ENCODE results near the gene JUND. TPM values are rescaled to one million over a fixed set of nuclear protein-coding genes. Genes with fewer than 3 reads are reported as not detected.
A peak's percentile ranks its signal among the peaks of the same experiment; 100 is the strongest.

Gene JUND
- total and polyA plus RNA-seq, 2 experiments from 2014 or later: 40.0 to 181 TPM

DNA sequence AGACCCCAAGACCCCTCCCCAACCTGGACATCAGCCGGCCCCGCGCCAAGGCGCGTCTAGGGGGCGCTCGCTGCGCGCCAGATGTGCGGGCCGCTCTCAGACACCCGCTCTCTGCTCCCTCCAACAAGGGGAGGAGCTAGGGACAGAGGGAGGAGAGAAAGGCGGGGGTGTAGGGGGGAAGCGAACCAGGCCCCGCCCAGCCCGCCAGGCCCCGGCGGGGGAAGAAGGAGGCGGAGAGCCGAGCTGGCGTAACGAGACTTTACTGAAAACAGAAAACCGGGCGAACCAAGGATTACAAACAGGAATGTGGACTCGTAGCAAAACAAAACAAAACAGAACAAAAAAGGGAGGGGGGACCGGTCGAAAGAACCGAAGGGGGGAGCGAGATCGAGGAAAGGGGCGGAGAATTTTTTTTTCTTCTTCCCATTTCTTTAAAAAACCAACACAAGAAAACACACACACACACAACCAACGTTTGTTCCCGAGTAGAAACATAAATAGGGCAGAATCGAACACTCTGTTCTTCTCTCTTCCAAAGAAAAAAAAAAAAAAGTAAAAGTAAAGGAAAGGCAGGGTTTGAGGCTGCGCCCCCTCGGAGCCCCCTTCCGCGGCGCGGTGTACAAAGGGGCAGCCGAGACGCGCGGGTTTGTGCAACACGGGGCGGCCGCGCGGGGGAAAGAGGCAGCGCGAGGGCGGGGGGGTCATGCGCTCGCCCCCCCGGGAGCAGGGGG lies 1.7 kb downstream of the JUND start:
- Mint-ChIP-seq H3K4me1 (peaks cover 19% of the 10 kb centered on the region; the same call in 2 of the 3 replicates), H3K27me3 (ENCODE audit: insufficient read depth, low read depth, poor library complexity) (peaks cover 28% of the 10 kb centered on the region), H3K9me3 (no peaks in the 10 kb centered on the region), H3K36me3 (ENCODE audit: low read depth) (peaks cover 27% of the 10 kb centered on the region), H3K4me3 (peak overlapping the region; percentile 93), H3K27ac (peak overlapping the region; percentile 96)
- peak; percentile 97 for DNase-seq (ENCODE audit: low spot score)
- no peak for TF ChIP-seq ZNF114 (CRISPR knock-in tag; IDR thresholded peaks at IDR 0.05)
- peak; percentile 77 for TF ChIP-seq POLR2AphosphoS5 (IDR thresholded peaks at IDR 0.05; ENCODE audit: low read depth)
- no peak for TF ChIP-seq NANOG (IDR thresholded peaks at IDR 0.05; ENCODE audit: borderline replicate concordance)
- TF ChIP-seq, protein P1, sequence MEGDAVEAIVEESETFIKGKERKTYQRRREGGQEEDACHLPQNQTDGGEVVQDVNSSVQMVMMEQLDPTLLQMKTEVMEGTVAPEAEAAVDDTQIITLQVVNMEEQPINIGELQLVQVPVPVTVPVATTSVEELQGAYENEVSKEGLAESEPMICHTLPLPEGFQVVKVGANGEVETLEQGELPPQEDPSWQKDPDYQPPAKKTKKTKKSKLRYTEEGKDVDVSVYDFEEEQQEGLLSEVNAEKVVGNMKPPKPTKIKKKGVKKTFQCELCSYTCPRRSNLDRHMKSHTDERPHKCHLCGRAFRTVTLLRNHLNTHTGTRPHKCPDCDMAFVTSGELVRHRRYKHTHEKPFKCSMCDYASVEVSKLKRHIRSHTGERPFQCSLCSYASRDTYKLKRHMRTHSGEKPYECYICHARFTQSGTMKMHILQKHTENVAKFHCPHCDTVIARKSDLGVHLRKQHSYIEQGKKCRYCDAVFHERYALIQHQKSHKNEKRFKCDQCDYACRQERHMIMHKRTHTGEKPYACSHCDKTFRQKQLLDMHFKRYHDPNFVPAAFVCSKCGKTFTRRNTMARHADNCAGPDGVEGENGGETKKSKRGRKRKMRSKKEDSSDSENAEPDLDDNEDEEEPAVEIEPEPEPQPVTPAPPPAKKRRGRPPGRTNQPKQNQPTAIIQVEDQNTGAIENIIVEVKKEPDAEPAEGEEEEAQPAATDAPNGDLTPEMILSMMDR (conservative IDR thresholded peaks at IDR 0.05; ENCODE audit: low read depth in 2 of 2): peak; percentile 97 to 98
- no peak for TF ChIP-seq STAT1 (IDR thresholded peaks at IDR 0.05; ENCODE audit: unreplicated experiment)
- TF ChIP-seq EZH2phosphoT487 (IDR thresholded peaks at IDR 0.05; ENCODE audit: unreplicated experiment): no peak
- TF ChIP-seq ZNF331 (CRISPR knock-in tag; IDR thresholded peaks at IDR 0.05; ENCODE audit: low read depth): no peak
- TF ChIP-seq, protein P2, sequence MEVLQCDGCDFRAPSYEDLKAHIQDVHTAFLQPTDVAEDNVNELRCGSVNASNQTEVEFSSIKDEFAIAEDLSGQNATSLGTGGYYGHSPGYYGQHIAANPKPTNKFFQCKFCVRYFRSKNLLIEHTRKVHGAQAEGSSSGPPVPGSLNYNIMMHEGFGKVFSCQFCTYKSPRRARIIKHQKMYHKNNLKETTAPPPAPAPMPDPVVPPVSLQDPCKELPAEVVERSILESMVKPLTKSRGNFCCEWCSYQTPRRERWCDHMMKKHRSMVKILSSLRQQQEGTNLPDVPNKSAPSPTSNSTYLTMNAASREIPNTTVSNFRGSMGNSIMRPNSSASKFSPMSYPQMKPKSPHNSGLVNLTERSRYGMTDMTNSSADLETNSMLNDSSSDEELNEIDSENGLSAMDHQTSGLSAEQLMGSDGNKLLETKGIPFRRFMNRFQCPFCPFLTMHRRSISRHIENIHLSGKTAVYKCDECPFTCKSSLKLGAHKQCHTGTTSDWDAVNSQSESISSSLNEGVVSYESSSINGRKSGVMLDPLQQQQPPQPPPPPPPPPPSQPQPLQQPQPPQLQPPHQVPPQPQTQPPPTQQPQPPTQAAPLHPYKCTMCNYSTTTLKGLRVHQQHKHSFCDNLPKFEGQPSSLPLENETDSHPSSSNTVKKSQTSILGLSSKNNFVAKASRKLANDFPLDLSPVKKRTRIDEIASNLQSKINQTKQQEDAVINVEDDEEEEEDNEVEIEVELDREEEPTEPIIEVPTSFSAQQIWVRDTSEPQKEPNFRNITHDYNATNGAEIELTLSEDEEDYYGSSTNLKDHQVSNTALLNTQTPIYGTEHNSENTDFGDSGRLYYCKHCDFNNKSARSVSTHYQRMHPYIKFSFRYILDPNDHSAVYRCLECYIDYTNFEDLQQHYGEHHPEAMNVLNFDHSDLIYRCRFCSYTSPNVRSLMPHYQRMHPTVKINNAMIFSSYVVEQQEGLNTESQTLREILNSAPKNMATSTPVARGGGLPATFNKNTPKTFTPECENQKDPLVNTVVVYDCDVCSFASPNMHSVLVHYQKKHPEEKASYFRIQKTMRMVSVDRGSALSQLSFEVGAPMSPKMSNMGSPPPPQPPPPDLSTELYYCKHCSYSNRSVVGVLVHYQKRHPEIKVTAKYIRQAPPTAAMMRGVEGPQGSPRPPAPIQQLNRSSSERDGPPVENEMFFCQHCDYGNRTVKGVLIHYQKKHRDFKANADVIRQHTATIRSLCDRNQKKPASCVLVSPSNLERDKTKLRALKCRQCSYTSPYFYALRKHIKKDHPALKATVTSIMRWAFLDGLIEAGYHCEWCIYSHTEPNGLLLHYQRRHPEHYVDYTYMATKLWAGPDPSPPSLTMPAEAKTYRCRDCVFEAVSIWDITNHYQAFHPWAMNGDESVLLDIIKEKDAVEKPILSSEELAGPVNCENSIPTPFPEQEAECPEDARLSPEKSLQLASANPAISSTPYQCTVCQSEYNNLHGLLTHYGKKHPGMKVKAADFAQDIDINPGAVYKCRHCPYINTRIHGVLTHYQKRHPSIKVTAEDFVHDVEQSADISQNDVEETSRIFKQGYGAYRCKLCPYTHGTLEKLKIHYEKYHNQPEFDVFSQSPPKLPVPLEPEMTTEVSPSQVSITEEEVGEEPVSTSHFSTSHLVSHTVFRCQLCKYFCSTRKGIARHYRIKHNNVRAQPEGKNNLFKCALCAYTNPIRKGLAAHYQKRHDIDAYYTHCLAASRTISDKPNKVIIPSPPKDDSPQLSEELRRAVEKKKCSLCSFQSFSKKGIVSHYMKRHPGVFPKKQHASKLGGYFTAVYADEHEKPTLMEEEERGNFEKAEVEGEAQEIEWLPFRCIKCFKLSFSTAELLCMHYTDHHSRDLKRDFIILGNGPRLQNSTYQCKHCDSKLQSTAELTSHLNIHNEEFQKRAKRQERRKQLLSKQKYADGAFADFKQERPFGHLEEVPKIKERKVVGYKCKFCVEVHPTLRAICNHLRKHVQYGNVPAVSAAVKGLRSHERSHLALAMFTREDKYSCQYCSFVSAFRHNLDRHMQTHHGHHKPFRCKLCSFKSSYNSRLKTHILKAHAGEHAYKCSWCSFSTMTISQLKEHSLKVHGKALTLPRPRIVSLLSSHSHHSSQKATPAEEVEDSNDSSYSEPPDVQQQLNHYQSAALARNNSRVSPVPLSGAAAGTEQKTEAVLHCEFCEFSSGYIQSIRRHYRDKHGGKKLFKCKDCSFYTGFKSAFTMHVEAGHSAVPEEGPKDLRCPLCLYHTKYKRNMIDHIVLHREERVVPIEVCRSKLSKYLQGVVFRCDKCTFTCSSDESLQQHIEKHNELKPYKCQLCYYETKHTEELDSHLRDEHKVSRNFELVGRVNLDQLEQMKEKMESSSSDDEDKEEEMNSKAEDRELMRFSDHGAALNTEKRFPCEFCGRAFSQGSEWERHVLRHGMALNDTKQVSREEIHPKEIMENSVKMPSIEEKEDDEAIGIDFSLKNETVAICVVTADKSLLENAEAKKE (CRISPR knock-in tag; IDR thresholded peaks at IDR 0.05): no peak
- no peak for TF ChIP-seq EZH2 (IDR thresholded peaks at IDR 0.05; ENCODE audit: low read depth, unreplicated experiment)
- TF ChIP-seq JUNB (IDR thresholded peaks at IDR 0.05; ENCODE audit: unreplicated experiment): no peak
- no peak; the same call in 1 of the 2 replicates for TF ChIP-seq CREB1 (CRISPR knock-in tag; IDR thresholded peaks at IDR 0.05; ENCODE audit: low read depth)
- TF ChIP-seq, protein P3, sequence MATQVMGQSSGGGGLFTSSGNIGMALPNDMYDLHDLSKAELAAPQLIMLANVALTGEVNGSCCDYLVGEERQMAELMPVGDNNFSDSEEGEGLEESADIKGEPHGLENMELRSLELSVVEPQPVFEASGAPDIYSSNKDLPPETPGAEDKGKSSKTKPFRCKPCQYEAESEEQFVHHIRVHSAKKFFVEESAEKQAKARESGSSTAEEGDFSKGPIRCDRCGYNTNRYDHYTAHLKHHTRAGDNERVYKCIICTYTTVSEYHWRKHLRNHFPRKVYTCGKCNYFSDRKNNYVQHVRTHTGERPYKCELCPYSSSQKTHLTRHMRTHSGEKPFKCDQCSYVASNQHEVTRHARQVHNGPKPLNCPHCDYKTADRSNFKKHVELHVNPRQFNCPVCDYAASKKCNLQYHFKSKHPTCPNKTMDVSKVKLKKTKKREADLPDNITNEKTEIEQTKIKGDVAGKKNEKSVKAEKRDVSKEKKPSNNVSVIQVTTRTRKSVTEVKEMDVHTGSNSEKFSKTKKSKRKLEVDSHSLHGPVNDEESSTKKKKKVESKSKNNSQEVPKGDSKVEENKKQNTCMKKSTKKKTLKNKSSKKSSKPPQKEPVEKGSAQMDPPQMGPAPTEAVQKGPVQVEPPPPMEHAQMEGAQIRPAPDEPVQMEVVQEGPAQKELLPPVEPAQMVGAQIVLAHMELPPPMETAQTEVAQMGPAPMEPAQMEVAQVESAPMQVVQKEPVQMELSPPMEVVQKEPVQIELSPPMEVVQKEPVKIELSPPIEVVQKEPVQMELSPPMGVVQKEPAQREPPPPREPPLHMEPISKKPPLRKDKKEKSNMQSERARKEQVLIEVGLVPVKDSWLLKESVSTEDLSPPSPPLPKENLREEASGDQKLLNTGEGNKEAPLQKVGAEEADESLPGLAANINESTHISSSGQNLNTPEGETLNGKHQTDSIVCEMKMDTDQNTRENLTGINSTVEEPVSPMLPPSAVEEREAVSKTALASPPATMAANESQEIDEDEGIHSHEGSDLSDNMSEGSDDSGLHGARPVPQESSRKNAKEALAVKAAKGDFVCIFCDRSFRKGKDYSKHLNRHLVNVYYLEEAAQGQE (IDR thresholded peaks at IDR 0.05; ENCODE audit: unreplicated experiment): no peak
- TF ChIP-seq, protein P4, sequence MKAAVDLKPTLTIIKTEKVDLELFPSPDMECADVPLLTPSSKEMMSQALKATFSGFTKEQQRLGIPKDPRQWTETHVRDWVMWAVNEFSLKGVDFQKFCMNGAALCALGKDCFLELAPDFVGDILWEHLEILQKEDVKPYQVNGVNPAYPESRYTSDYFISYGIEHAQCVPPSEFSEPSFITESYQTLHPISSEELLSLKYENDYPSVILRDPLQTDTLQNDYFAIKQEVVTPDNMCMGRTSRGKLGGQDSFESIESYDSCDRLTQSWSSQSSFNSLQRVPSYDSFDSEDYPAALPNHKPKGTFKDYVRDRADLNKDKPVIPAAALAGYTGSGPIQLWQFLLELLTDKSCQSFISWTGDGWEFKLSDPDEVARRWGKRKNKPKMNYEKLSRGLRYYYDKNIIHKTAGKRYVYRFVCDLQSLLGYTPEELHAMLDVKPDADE (IDR thresholded peaks at IDR 0.05): 0 out of 2 replicates have a peak, but pooled peaks have one; percentile 38
- ATAC-seq: peak; percentile 52
- H3K36me3 ChIP-seq (ENCODE audit: insufficient read depth): peaks cover 5% of the 10 kb centered on the region; the same call in 1 of the 2 replicates
- H2AFZ ChIP-seq: no peak overlapping the region
- H3K4me2 ChIP-seq: peak overlapping the region; percentile 73
- H3K4me3 ChIP-seq: peak overlapping the region; percentile 75
- no peaks in the 10 kb centered on the region for H3K9me2 ChIP-seq (ENCODE audit: insufficient read depth)
- peaks cover 3% of the 10 kb centered on the region for H3K27me3 ChIP-seq (ENCODE audit: insufficient read depth)
- H3K27ac ChIP-seq (ENCODE audit: low read depth): peak overlapping the region; percentile 96
- peaks cover 28% of the 10 kb centered on the region for H3K4me1 ChIP-seq (ENCODE audit: insufficient read depth)
- peaks cover 35% of the 10 kb centered on the region for H3K79me2 ChIP-seq (replicated peaks; ENCODE audit: insufficient read depth)
- H3F3A ChIP-seq (replicated peaks; ENCODE audit: low read depth): peaks cover 30% of the 10 kb centered on the region
- peaks cover 13% of the 10 kb centered on the region for H4K20me1 ChIP-seq (replicated peaks; ENCODE audit: insufficient read depth)
